HL-60 (cell line): Measurements from ENCODE around the gene ETV6.

Experiments used
- DNase-seq, 2 experiments: peaks; one replicate each; pipeline ENCODE4 v3.0.0-alpha.2; 2010 to 2020; ENCODE audit warnings: low read depth in 1 of 2, low spot score in 1 of 2
- H3K27ac ChIP-seq: fragments of 250-450 bp; sonication (Bioruptor Pico); replicated peaks from 2 replicates; pipeline ENCODE4 v1.5.1; 2020; ENCODE audit warnings: mild to moderate bottlenecking, moderate library complexity
- H3K27me3 ChIP-seq: fragments of 250-450 bp; sonication (Bioruptor Pico); 2 replicates; pipeline ENCODE4 v1.5.1; 2021; ENCODE audit warnings: mild to moderate bottlenecking, moderate library complexity; ENCODE audit not compliant: insufficient read depth, poor library complexity, severe bottlenecking
- H3K4me3 ChIP-seq: replicated peaks from 2 replicates; pipeline ENCODE4 v1.5.1; 2011; ENCODE audit warnings: mild to moderate bottlenecking, control low read depth, low read length; ENCODE audit not compliant: insufficient read depth
- CTCF ChIP-seq: IDR thresholded peaks from one replicate; pipeline ENCODE4 v1.5.1; 2011; ENCODE audit warnings: low read length, control low read depth, inconsistent platforms; ENCODE audit not compliant: insufficient read depth
- GABPA ChIP-seq: IDR thresholded peaks from 2 replicates; pipeline ENCODE4 v1.6.1; 2012; ENCODE audit warnings: low read depth
- POLR2AphosphoS5 ChIP-seq: IDR thresholded peaks from 2 replicates; pipeline ENCODE4 v1.6.1; 2012; ENCODE audit warnings: low read depth
- REST ChIP-seq: IDR thresholded peaks from 2 replicates; pipeline ENCODE4 v1.6.1; 2012; ENCODE audit warnings: low read depth; ENCODE audit not compliant: insufficient replicate concordance
- SPI1 ChIP-seq: IDR thresholded peaks from 2 replicates; pipeline ENCODE4 v1.6.1; 2012; ENCODE audit warnings: low read depth, mild to moderate bottlenecking, borderline replicate concordance

The ETV6 gene

GRCh38 chr12:11884116-11884515 is 234.6 kb downstream of the ETV6 start:
- Histone ChIP-seq H3K27me3 (no peaks in the 10 kb centered on the region), H3K4me3 (no peak overlapping the region), H3K27ac (peak overlapping the region; percentile 45)
- DNase-seq: peak in 1 of 2 experiments; percentile 43
- TF ChIP-seq REST (no peak), SPI1 (no peak), POLR2AphosphoS5 (peak; percentile 10; the same call in 1 of the 2 replicates), CTCF (no peak), GABPA (no peak)

GRCh38 chr12:11884706-11885105 is 235.2 kb downstream of the ETV6 start:
- TF ChIP-seq CTCF (no peak), POLR2AphosphoS5 (0 out of 2 replicates have a peak, but pooled peaks have one; percentile 15), REST (no peak), SPI1 (peak; percentile 58; the same call in 1 of the 2 replicates)
- no peaks in the 10 kb centered on the region for H3K27me3 ChIP-seq
- peak overlapping the region; percentile 45 for H3K27ac ChIP-seq
- H3K4me3 ChIP-seq: no peak overlapping the region
- DNase-seq: peak; percentile 41 to 74

- DNase-seq: no peak
- H3K27ac ChIP-seq: peak overlapping the region; percentile 45
- no peaks in the 10 kb centered on the region for H3K27me3 ChIP-seq
- TF ChIP-seq REST (no peak), SPI1 (no peak), CTCF (no peak), GABPA (no peak), POLR2AphosphoS5 (no peak)
- no peak overlapping the region for H3K4me3 ChIP-seq
These were observed 236.0 kb downstream of the ETV6 start for GRCh38 chr12:11885261-11886038.
